HepG2 (cell line): ENCODE results near the gene LBR. TPM values are rescaled to one million over a fixed set of nuclear protein-coding genes. Genes with fewer than 3 reads are reported as not detected.

ENCODE experiments used
- ATAC-seq: fragments of 200-7000 bp; cut with Tn5 transposase; 3 replicates; pipeline ENCODE4 v1.9.1; 2020; ENCODE audit warnings: mild to moderate bottlenecking, moderate library complexity
- BruUV-seq: library from RNA; stranded (reverse); fragments of 400-500 nt; replicated peaks from 2 replicates; lab custom pipeline; 2021; lab: Mats Ljungman, UMichigan
- CTCF ChIA-PET: fragments of 300-600 bp; formaldehyde crosslinking; extraction: SDS; loops from one replicate; lab custom pipeline; 2021; ENCODE audit warnings: low total read pairs, inconsistent platforms, low intra/inter-chr PET ratio; lab: Yijun Ruan, JAX
- POLR2A ChIA-PET: fragments of 350-600 bp; sonication (Branson Sonifier 250); formaldehyde crosslinking; loops from one replicate; lab custom pipeline; 2020; ENCODE audit warnings: antibody characterized with exemption, inconsistent platforms; lab: Yijun Ruan, JAX
- DNase-seq: peaks from one replicate; pipeline ENCODE4 v3.0.0-alpha.2; 2015; ENCODE audit warnings: low spot score
- FAIRE-seq: peaks from 3 replicates; lab custom pipeline; 2011; peaks lifted over from hg19 to GRCh38; lab: Jason Lieb, UNC
- H2AFZ ChIP-seq: one replicate; pipeline ENCODE4 v1.6.1; 2011; ENCODE audit warnings: low read length, inconsistent platforms
- H3K27ac ChIP-seq: fragments of 300-600 bp; 3 replicates; pipeline ENCODE4 v1.8.0; 2011; ENCODE audit warnings: mixed run types, mild to moderate bottlenecking, mixed read lengths, low read length, inconsistent platforms; ENCODE audit not compliant: insufficient read depth; ENCODE audit errors: extremely low read length
- H3K27me3 ChIP-seq, 2 experiments: fragments of 200-600 bp in 1 of 2; 2 replicates in 1 of 2; 3 replicates in 1 of 2; pipeline versions ENCODE4 v1.6.0 to v1.8.0; 2011; ENCODE audit warnings: low read length in 2 of 2, mild to moderate bottlenecking in 2 of 2, moderate library complexity in 2 of 2, inconsistent platforms in 1 of 2; ENCODE audit not compliant: insufficient read depth in 2 of 2, control insufficient read depth in 1 of 2
- H3K36me3 ChIP-seq, 2 experiments: fragments of 200-600 bp in 1 of 2; replicated peaks in 1 of 2; 2 replicates in 1 of 2; 3 replicates in 1 of 2; pipeline versions ENCODE4 v1.5.1 to v1.8.0; 2011; ENCODE audit warnings: low read length in 2 of 2, inconsistent platforms in 1 of 2; ENCODE audit not compliant: insufficient read depth in 2 of 2, control insufficient read depth in 1 of 2
- H3K4me1 ChIP-seq: 2 replicates; pipeline ENCODE4 v1.5.1; 2012; ENCODE audit warnings: low read length, inconsistent platforms; ENCODE audit not compliant: insufficient read depth
- H3K4me2 ChIP-seq: 2 replicates; pipeline ENCODE4 v1.6.0; 2011; ENCODE audit warnings: low read depth, low read length, inconsistent platforms
- H3K4me3 ChIP-seq, 3 experiments: fragments of 200-600 bp in 1 of 3; sonication (generic), shearing (Covaris generic) in 1 of 3; replicated peaks in 1 of 3; 2 replicates each; pipeline ENCODE4 v1.5.1; 2011 to 2016; ENCODE audit warnings: low read length in 3 of 3, inconsistent platforms in 2 of 3, low read depth in 2 of 3, mild to moderate bottlenecking in 2 of 3, control low read depth in 1 of 3, mixed read lengths in 1 of 3; ENCODE audit not compliant: insufficient read depth in 1 of 3
- H3K79me2 ChIP-seq: one replicate; pipeline ENCODE4 v1.6.1; 2011; ENCODE audit warnings: low read length, inconsistent platforms; ENCODE audit not compliant: insufficient read depth
- H3K9ac ChIP-seq: 2 replicates; pipeline ENCODE4 v1.6.0; 2011; ENCODE audit warnings: mild to moderate bottlenecking, low read depth, low read length, inconsistent platforms; ENCODE audit not compliant: insufficient read depth
- H3K9me3 ChIP-seq: 2 replicates; pipeline ENCODE4 v1.5.1; 2012; ENCODE audit warnings: mild to moderate bottlenecking, low read length
- H4K20me1 ChIP-seq: 2 replicates; pipeline ENCODE4 v1.6.0; 2011; ENCODE audit warnings: inconsistent platforms, mild to moderate bottlenecking, low read length, moderate library complexity; ENCODE audit not compliant: insufficient read depth
- GTF2F1 ChIP-seq: fragments of 150-350 bp; IDR thresholded peaks from 2 replicates; pipeline ENCODE4 v1.6.1; 2014; ENCODE audit warnings: low read length
- HNRNPH1 ChIP-seq: fragments of 200-400 bp; formaldehyde crosslinking; optimal IDR thresholded peaks from 2 replicates; pipeline ENCODE3; 2017; ENCODE audit warnings: mild to moderate bottlenecking, low read depth, low read length
- MAF1 ChIP-seq: sonication (generic); formaldehyde crosslinking; IDR thresholded peaks from 2 replicates; pipeline ENCODE4 v1.5.0; 2020; ENCODE audit warnings: missing genetic modification reagents, borderline replicate concordance
- MAFF ChIP-seq: IDR thresholded peaks from 2 replicates; pipeline ENCODE4 v1.6.1; 2011; ENCODE audit warnings: low read depth, low read length, improper control_type of control experiment
- RFX5 ChIP-seq: IDR thresholded peaks from 2 replicates; pipeline ENCODE4 v1.6.1; 2011; ENCODE audit warnings: low read depth, low read length, improper control_type of control experiment
- SMYD3 ChIP-seq: sonication (generic); formaldehyde crosslinking; IDR thresholded peaks from 2 replicates; pipeline ENCODE4 v1.8.1; 2023; ENCODE audit warnings: mild to moderate bottlenecking, missing genetic modification reagents
- SOX13 ChIP-seq, 3 experiments: fragments of 450-650 bp in 1 of 3; sonication (generic) in 1 of 3; formaldehyde crosslinking in 1 of 3; IDR thresholded peaks in 2 of 3; conservative IDR thresholded peaks in 1 of 3; 2 replicates each; pipeline versions ENCODE4 v1.5.0 to v1.6.1; 2016 to 2020; ENCODE audit warnings: antibody characterized with exemption in 1 of 3, mild to moderate bottlenecking in 1 of 3, missing compliant biosample characterization in 1 of 3, missing genetic modification reagents in 1 of 3, moderate library complexity in 1 of 3
- TFE3 ChIP-seq: IDR thresholded peaks from 2 replicates; pipeline ENCODE4 v1.6.1; 2016
- THAP11 ChIP-seq: IDR thresholded peaks from 2 replicates; pipeline ENCODE4 v1.6.1; 2016; ENCODE audit warnings: missing biosample characterization, missing genetic modification reagents
- XRCC5 ChIP-seq: fragments of 200-400 bp; formaldehyde crosslinking; optimal IDR thresholded peaks from 2 replicates; pipeline ENCODE3; 2017; ENCODE audit warnings: mild to moderate bottlenecking, low read length
- ZNF280B ChIP-seq: sonication (generic); formaldehyde crosslinking; IDR thresholded peaks from 2 replicates; pipeline ENCODE4 v1.5.0; 2020; ENCODE audit warnings: missing genetic modification reagents, mild to moderate bottlenecking, borderline replicate concordance
- ZNF451 ChIP-seq: sonication (generic); formaldehyde crosslinking; IDR thresholded peaks from 2 replicates; pipeline ENCODE4 v1.5.0; 2020; ENCODE audit warnings: mild to moderate bottlenecking, missing genetic modification reagents
- ZNF737 ChIP-seq: sonication (generic); formaldehyde crosslinking; IDR thresholded peaks from 2 replicates; pipeline ENCODE4 v1.5.0; 2020; ENCODE audit warnings: missing genetic modification reagents, mild to moderate bottlenecking, borderline replicate concordance
- ZNF891 ChIP-seq: sonication (generic); formaldehyde crosslinking; IDR thresholded peaks from 2 replicates; pipeline ENCODE4 v1.5.0; 2020; ENCODE audit warnings: mild to moderate bottlenecking, missing genetic modification reagents
- ZUFSP ChIP-seq: sonication (generic); formaldehyde crosslinking; IDR thresholded peaks from 2 replicates; pipeline ENCODE4 v1.9.0; 2021; ENCODE audit warnings: missing genetic modification reagents, mild to moderate bottlenecking, borderline replicate concordance
- WGBS: methylation state at CpG from one replicate; pipeline ENCODE4 v1.1.6; 2017; ENCODE audit warnings: low lambda C conversion rate; 5-methylcytosine and 5-hydroxymethylcytosine counted together
- in situ Hi-C: cut with HindIII; loops from 2 replicates; pipeline ENCODE4 v1.10.0; 2017; ENCODE audit warnings: low pct_unique_long_range_greater_than_20kb; ENCODE audit not compliant: extremely low pct_ligation_motif_present
- intact Hi-C: fragments of 100-400 bp; cut with micrococcal nuclease; formaldehyde crosslinking; loops from one replicate; pipeline ENCODE4 v1.10.0; 2022; ENCODE audit not compliant: unreplicated experiment
- polyA plus RNA-seq, 8 experiments: library from polyadenylated mRNA; depleted of rRNA in 3 of 8; stranded (reverse) in 7 of 8; unstranded in 1 of 8; fragments of >200 nt; fragmentation: Illumina TruSeq in 4 of 8; extraction: Trizol in 4 of 8; gene quantifications; 2 replicates each; pipeline versions ENCODE4 v1.2.1 to v1.2.3, GENCODE V29; 2011 to 2016; ENCODE audit warnings: low read depth in 4 of 8, missing spikeins in 1 of 8, mixed read lengths in 1 of 8; ENCODE audit not compliant: insufficient read depth in 1 of 8
- total RNA-seq, 5 experiments: library from RNA; depleted of rRNA; stranded (reverse); fragments of >200 nt; fragmentation: Illumina TruSeq; extraction: Trizol; gene quantifications; 2 replicates each; pipeline ENCODE4 v1.2.3, GENCODE V29; 2016; ENCODE audit warnings: low read depth in 1 of 5
- TF ChIP-seq, protein P1 (sequence below): sonication (generic); formaldehyde crosslinking; IDR thresholded peaks from 2 replicates; pipeline ENCODE4 v1.5.0; 2020; ENCODE audit warnings: missing genetic modification reagents
- TF ChIP-seq, protein P2 (sequence below): sonication (generic); formaldehyde crosslinking; IDR thresholded peaks from 2 replicates; pipeline ENCODE4 v1.4.0; 2020; ENCODE audit warnings: mild to moderate bottlenecking, missing genetic modification reagents

The LBR gene
- total and polyA plus RNA-seq, 2 of the 13 experiments (the other 11 are each of a cell fraction or from before 2014, with no cell fraction given) = 38.9 to 76.7 TPM

DNA sequence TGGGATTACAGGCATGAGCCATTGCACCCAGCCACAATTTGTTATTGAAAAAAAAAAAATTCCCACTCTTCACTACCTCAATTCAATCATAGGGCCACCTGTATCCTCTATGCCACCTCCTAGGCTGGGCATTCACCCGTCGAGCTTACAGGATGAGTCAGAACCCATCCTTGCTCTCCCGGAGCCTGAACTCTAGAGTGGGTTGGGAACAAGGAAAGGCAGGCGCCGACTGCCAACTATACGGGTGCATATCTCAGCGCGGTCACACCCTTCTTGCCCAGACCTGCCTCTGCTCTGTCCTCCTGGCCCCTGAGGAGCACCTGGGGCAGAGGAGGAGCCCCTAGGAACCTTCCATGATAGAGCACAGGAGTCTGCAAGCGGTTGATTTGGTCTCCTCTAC, 21.4 kb upstream of the LBR start:
- in situ Hi-C loops = no loop called here
- H3K27me3 ChIP-seq = no peaks in the 10 kb centered on the region; a peak in 1 of 5 replicates
- H3K9me3 ChIP-seq = no peaks in the 10 kb centered on the region
- no peak for FAIRE-seq
- H3K4me2 ChIP-seq = no peak overlapping the region
- DNase-seq = no peak
- WGBS = 70% methylated on average over 9 of the region's 9 CpGs
- H3K4me3 ChIP-seq = no peak overlapping the region
- H3K9ac ChIP-seq = no peak overlapping the region
- CTCF ChIA-PET = no interaction called here
- no peak for TF ChIP-seq TFE3 (CRISPR knock-in tag)
- TF ChIP-seq XRCC5 = no peak
- no peak for TF ChIP-seq SMYD3
- no peak for TF ChIP-seq HNRNPH1
- TF ChIP-seq GTF2F1 = no peak
- no peak for TF ChIP-seq ZNF451 (CRISPR knock-in tag)
- TF ChIP-seq, protein P1, sequence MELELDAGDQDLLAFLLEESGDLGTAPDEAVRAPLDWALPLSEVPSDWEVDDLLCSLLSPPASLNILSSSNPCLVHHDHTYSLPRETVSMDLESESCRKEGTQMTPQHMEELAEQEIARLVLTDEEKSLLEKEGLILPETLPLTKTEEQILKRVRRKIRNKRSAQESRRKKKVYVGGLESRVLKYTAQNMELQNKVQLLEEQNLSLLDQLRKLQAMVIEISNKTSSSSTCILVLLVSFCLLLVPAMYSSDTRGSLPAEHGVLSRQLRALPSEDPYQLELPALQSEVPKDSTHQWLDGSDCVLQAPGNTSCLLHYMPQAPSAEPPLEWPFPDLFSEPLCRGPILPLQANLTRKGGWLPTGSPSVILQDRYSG (CRISPR knock-in tag) = no peak
- no peak for TF ChIP-seq ZNF737 (CRISPR knock-in tag)
- TF ChIP-seq MAF1 = no peak
- TF ChIP-seq SOX13 (IDR thresholded peaks at IDR 0.05) = no peak
- no peak for TF ChIP-seq SOX13 (CRISPR knock-in tag; conservative IDR thresholded peaks at IDR 0.05 in 1 of 2, IDR thresholded peaks at IDR 0.05 in 1 of 2)
- no peak for TF ChIP-seq THAP11 (CRISPR knock-in tag)
- TF ChIP-seq RFX5 = no peak
- no peak for TF ChIP-seq ZNF280B (CRISPR knock-in tag)
- TF ChIP-seq ZNF891 = no peak
- no peak for TF ChIP-seq ZUFSP (CRISPR knock-in tag)
- TF ChIP-seq MAFF = no peak
- TF ChIP-seq, protein P2, sequence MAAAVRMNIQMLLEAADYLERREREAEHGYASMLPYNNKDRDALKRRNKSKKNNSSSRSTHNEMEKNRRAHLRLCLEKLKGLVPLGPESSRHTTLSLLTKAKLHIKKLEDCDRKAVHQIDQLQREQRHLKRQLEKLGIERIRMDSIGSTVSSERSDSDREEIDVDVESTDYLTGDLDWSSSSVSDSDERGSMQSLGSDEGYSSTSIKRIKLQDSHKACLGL = no peak
- no TSS peak for BruUV-seq
- no peak overlapping the region for H2AFZ ChIP-seq
- H4K20me1 ChIP-seq = no peaks in the 10 kb centered on the region
- H3K4me1 ChIP-seq = peaks cover 95% of the 10 kb centered on the region
- intact Hi-C loops = no loop called here
- POLR2A ChIA-PET = no interaction called here
- H3K27ac ChIP-seq = no peak overlapping the region
- H3K79me2 ChIP-seq = no peaks in the 10 kb centered on the region
- ATAC-seq = no peak
- H3K36me3 ChIP-seq = no peaks in the 10 kb centered on the region
